Astrocyte (in vitro differentiated cells and primary cell): ENCODE data around the gene HABP4. TPM values are rescaled to one million over a fixed set of nuclear protein-coding genes. Genes with fewer than 3 reads are reported as not detected.

Experiments used
- DNase-seq: peaks from one replicate; pipeline ENCODE4 v3.0.0-alpha.2; 2010; ENCODE audit warnings: low read depth
- FAIRE-seq: peaks from 2 replicates; lab custom pipeline; 2011; peaks lifted over from hg19 to GRCh38; lab: Jason Lieb, UNC
- H2AFZ ChIP-seq: 2 replicates; pipeline ENCODE4 v1.6.0; 2012; ENCODE audit warnings: low read depth, low read length, inconsistent platforms
- H3K27ac ChIP-seq: 2 replicates; pipeline ENCODE4 v1.5.1; 2011; ENCODE audit warnings: low read depth, low read length, inconsistent platforms
- H3K27me3 ChIP-seq: 2 replicates; pipeline ENCODE4 v1.6.0; 2011; ENCODE audit warnings: low read length, inconsistent platforms; ENCODE audit not compliant: insufficient read depth
- H3K36me3 ChIP-seq: 2 replicates; pipeline ENCODE4 v1.5.1; 2011; ENCODE audit warnings: low read length, inconsistent platforms; ENCODE audit not compliant: insufficient read depth
- H3K4me1 ChIP-seq: 2 replicates; pipeline ENCODE4 v1.5.1; 2011; ENCODE audit warnings: low read length, inconsistent platforms; ENCODE audit not compliant: insufficient read depth
- H3K4me2 ChIP-seq: 2 replicates; pipeline ENCODE4 v1.6.0; 2012; ENCODE audit warnings: low read length, inconsistent platforms
- H3K4me3 ChIP-seq: 2 replicates; pipeline ENCODE4 v1.5.1; 2011; ENCODE audit warnings: low read depth, mild to moderate bottlenecking, low read length, inconsistent platforms; ENCODE audit not compliant: insufficient read depth
- H3K79me2 ChIP-seq: 2 replicates; pipeline ENCODE4 v1.6.0; 2012; ENCODE audit warnings: mild to moderate bottlenecking, low read length, inconsistent platforms; ENCODE audit not compliant: insufficient read depth
- H3K9ac ChIP-seq: 2 replicates; pipeline ENCODE4 v1.6.0; 2012; ENCODE audit warnings: mild to moderate bottlenecking, low read length, inconsistent platforms
- H3K9me3 ChIP-seq: 2 replicates; pipeline ENCODE4 v1.5.1; 2012; ENCODE audit warnings: low read depth, mild to moderate bottlenecking, low read length, inconsistent platforms; ENCODE audit not compliant: insufficient read depth
- H4K20me1 ChIP-seq: 2 replicates; pipeline ENCODE4 v1.6.0; 2012; ENCODE audit warnings: low read length, inconsistent platforms; ENCODE audit not compliant: insufficient read depth
- H3K27ac Mint-ChIP-seq: one replicate; pipeline ENCODE4 v1.8.0; 2021; ENCODE audit warnings: mild to moderate bottlenecking, mixed read lengths; ENCODE audit not compliant: unreplicated experiment
- H3K27me3 Mint-ChIP-seq: one replicate; pipeline ENCODE4 v1.8.0; 2021; ENCODE audit warnings: low read depth, mixed read lengths; ENCODE audit not compliant: unreplicated experiment
- H3K36me3 Mint-ChIP-seq: one replicate; pipeline ENCODE4 v1.8.0; 2021; ENCODE audit warnings: low read depth, mixed read lengths; ENCODE audit not compliant: unreplicated experiment
- H3K4me1 Mint-ChIP-seq: one replicate; pipeline ENCODE4 v1.8.0; 2021; ENCODE audit warnings: low read depth, mixed read lengths; ENCODE audit not compliant: unreplicated experiment
- H3K4me3 Mint-ChIP-seq: one replicate; pipeline ENCODE4 v1.8.0; 2021; ENCODE audit warnings: mild to moderate bottlenecking, moderate library complexity, mixed read lengths; ENCODE audit not compliant: unreplicated experiment
- H3K9me3 Mint-ChIP-seq: one replicate; pipeline ENCODE4 v1.8.0; 2021; ENCODE audit warnings: mild to moderate bottlenecking, mixed read lengths; ENCODE audit not compliant: unreplicated experiment
- EZH2 ChIP-seq: IDR thresholded peaks from 2 replicates; pipeline ENCODE4 v1.6.1; 2012; ENCODE audit warnings: mild to moderate bottlenecking, low read length, inconsistent platforms; ENCODE audit not compliant: insufficient read depth
- total RNA-seq: library from RNA; stranded (reverse); gene quantifications from 2 replicates; pipeline ENCODE4 v1.2.1, GENCODE V29; 2021
- TF ChIP-seq, protein P1 (sequence below): IDR thresholded peaks from 2 replicates; pipeline ENCODE4 v1.5.1; 2011; ENCODE audit warnings: low read depth, mild to moderate bottlenecking, inconsistent platforms, low read length, moderate library complexity; ENCODE audit not compliant: insufficient read depth

The HABP4 gene
- total RNA-seq, 1 donor from 2014 or later = 20.1 TPM

DNA sequence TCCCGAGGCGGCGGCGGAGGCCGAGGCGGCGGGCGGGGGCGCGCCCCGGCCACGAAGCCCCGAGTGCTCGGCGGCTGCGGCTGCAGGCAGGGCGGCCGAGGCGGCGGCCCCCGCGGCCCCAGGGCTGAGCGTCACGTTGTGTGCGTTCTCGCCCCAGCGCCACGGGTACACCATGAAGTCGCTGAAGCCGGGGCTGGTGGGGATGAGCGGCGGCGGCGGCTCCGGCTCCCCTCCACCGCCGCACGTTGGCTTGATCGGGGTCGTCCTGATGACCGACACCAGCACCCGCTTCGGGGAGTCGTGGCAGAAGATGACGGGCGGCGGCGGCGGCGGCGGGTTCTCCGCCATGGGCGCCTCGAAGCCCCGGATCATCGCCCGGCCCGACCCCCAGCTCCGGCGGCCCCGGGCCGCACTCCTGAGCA, 32.3 kb upstream of the HABP4 start:
- H3K27me3 ChIP-seq = no peaks in the 10 kb centered on the region
- peak overlapping the region; percentile 88 for H3K27ac ChIP-seq
- H3K4me2 ChIP-seq = peak overlapping the region; percentile 94
- H2AFZ ChIP-seq = peak overlapping the region; percentile 91
- peaks cover 37% of the 10 kb centered on the region for H3K79me2 ChIP-seq
- H3K4me1 Mint-ChIP-seq = peaks cover 19% of the 10 kb centered on the region
- peak overlapping the region; percentile 87 for H3K4me3 ChIP-seq
- H3K9me3 ChIP-seq = no peaks in the 10 kb centered on the region
- no peak for DNase-seq
- no peaks in the 10 kb centered on the region for H3K36me3 Mint-ChIP-seq
- H3K27me3 Mint-ChIP-seq = no peaks in the 10 kb centered on the region
- H3K27ac Mint-ChIP-seq = no peak overlapping the region
- H3K4me3 Mint-ChIP-seq = peak overlapping the region; percentile 84
- H3K36me3 ChIP-seq = no peaks in the 10 kb centered on the region
- H3K9ac ChIP-seq = peak overlapping the region; percentile 85
- TF ChIP-seq, protein P1, sequence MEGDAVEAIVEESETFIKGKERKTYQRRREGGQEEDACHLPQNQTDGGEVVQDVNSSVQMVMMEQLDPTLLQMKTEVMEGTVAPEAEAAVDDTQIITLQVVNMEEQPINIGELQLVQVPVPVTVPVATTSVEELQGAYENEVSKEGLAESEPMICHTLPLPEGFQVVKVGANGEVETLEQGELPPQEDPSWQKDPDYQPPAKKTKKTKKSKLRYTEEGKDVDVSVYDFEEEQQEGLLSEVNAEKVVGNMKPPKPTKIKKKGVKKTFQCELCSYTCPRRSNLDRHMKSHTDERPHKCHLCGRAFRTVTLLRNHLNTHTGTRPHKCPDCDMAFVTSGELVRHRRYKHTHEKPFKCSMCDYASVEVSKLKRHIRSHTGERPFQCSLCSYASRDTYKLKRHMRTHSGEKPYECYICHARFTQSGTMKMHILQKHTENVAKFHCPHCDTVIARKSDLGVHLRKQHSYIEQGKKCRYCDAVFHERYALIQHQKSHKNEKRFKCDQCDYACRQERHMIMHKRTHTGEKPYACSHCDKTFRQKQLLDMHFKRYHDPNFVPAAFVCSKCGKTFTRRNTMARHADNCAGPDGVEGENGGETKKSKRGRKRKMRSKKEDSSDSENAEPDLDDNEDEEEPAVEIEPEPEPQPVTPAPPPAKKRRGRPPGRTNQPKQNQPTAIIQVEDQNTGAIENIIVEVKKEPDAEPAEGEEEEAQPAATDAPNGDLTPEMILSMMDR = no peak
- no peak for TF ChIP-seq EZH2
- no peaks in the 10 kb centered on the region for H3K9me3 Mint-ChIP-seq
- no peak for FAIRE-seq
- peaks cover 25% of the 10 kb centered on the region for H3K4me1 ChIP-seq
- peaks cover 3% of the 10 kb centered on the region for H4K20me1 ChIP-seq

DNA sequence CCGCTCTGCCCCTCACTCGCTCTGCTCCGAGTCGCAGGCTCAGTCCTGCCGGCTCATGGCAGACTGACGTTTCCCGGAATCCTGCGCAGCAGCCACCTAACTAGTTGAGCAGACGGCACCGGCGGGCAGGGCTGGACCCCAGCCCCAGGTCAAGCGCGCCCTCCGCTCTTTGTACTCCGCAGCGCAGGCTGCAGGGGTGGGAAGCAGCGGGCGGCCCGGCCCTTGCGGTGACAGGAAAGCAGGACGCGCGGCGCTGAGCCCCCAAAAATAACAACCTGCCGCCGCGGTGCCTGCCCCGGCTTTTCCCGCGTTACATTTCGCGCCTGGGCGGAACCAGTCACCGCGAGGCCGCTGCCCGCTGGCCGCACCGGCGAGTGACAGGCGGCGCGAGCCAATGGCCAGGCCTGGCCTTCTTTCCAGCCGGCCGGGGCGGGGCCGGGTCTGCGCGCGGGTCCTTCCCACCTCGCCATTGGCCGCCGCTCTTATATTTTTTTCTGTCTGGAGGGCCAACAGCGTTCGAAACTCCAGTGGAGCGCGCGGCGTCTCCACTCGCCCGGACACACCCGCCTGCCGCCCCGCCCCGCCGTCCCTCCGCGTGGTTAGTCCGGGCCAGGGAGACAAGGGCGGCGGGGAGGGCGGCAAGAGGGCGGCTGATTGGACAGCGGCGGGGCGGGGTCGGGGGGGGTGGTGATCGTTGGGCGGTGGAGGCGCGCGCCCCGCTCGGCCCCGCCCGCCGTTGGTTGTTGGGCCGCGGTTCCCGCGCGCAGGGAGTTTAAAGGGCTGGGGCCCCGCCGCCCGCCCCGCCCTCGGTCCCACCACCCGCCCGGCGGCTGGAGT, 31.7 kb upstream of the HABP4 start, which contains the start of gene ZNF367:
Gene ZNF367, minus strand, starts transcription at position 288 of the 837 bp plus-strand sequence. CDS start 338 bp downstream, outside the sequence.
- peak; percentile 93 for DNase-seq
- Histone ChIP-seq H3K9ac (peak within 1 kb of the TSS; percentile 93), H3K36me3 (no peaks in the 10 kb centered on the region), H3K27me3 (no peaks in the 10 kb centered on the region), H3K9me3 (no peaks in the 10 kb centered on the region), H2AFZ (peak within 1 kb of the TSS; percentile 92), H3K79me2 (peaks cover 32% of the 10 kb centered on the region), H3K27ac (peak within 1 kb of the TSS; percentile 93), H3K4me3 (peak within 1 kb of the TSS; percentile 87), H3K4me1 (peaks cover 25% of the 10 kb centered on the region), H3K4me2 (peak within 1 kb of the TSS; percentile 94), H4K20me1 (peaks cover 3% of the 10 kb centered on the region)
- Mint-ChIP-seq H3K27ac (peak within 1 kb of the TSS; percentile 66), H3K27me3 (no peaks in the 10 kb centered on the region), H3K4me3 (peak within 1 kb of the TSS; percentile 90), H3K4me1 (peaks cover 19% of the 10 kb centered on the region), H3K9me3 (no peaks in the 10 kb centered on the region), H3K36me3 (no peaks in the 10 kb centered on the region)
- no peak for TF ChIP-seq EZH2
- TF ChIP-seq, protein P1 = no peak
- no peak for FAIRE-seq
